Upper lobe of right lung (tissue), 1 donor: Measurements from ENCODE around the gene LHFPL2. TPM values are rescaled to one million over a fixed set of nuclear protein-coding genes. Genes with fewer than 3 reads are reported as not detected.

Source experiments
- ATAC-seq: fragments of 200-7000 bp; cut with Tn5 transposase; one replicate; pipeline ENCODE4 v1.9.1; 2020; ENCODE audit warnings: mild to moderate bottlenecking, moderate library complexity
- DNase-seq: peaks from one replicate; pipeline ENCODE4 v3.0.0-alpha.2; 2020
- H3K27ac ChIP-seq: fragments of 200-600 bp; one replicate; pipeline ENCODE4 v1.8.0; 2022
- H3K27me3 ChIP-seq: fragments of 200-600 bp; one replicate; pipeline ENCODE4 v1.8.0; 2022; ENCODE audit warnings: mild to moderate bottlenecking
- H3K36me3 ChIP-seq: fragments of 200-600 bp; one replicate; pipeline ENCODE4 v1.8.0; 2022
- H3K4me1 ChIP-seq: fragments of 200-600 bp; one replicate; pipeline ENCODE4 v1.8.0; 2022
- H3K4me3 ChIP-seq: fragments of 200-600 bp; one replicate; pipeline ENCODE4 v1.8.0; 2022; ENCODE audit warnings: mild to moderate bottlenecking
- H3K9me3 ChIP-seq: fragments of 200-600 bp; one replicate; pipeline ENCODE4 v1.8.0; 2022
- CTCF ChIP-seq: fragments of 200-600 bp; IDR thresholded peaks from one replicate; pipeline ENCODE4 v1.8.0; 2022; ENCODE audit warnings: antibody characterized with exemption
- intact Hi-C: fragments of 100-400 bp; cut with DNase I; formaldehyde crosslinking; loops from one replicate; pipeline ENCODE4 v1.11.0; 2022
- total RNA-seq: library from RNA; stranded (reverse); fragmentation: NEBNext Ultra II Directional; extraction: Animal tissue kit (Norgen Biotek cat#: 25700); gene quantifications from one replicate; pipeline ENCODE4 v1.2.1, GENCODE V29; 2021
- donor health status: DM: no; HTN: yes; CAD: no; lungs with severe emphysema.

The LHFPL2 gene
- total RNA-seq, 1 donor from 2014 or later, result 41.0 TPM

GRCh38 chr5:78507531-78507930, 141.0 kb downstream of the LHFPL2 start:
- Histone ChIP-seq H3K9me3 (no peaks in the 10 kb centered on the region), H3K4me3 (peak overlapping the region; percentile 56), H3K27ac (no peak overlapping the region), H3K36me3 (no peaks in the 10 kb centered on the region), H3K4me1 (peaks cover 49% of the 10 kb centered on the region), H3K27me3 (no peaks in the 10 kb centered on the region)
- intact Hi-C loops, result no loop called here
- DNase-seq (no peak), ATAC-seq (no peak)
- no peak for TF ChIP-seq CTCF

- no peaks in the 10 kb centered on the region for H3K9me3 ChIP-seq
- intact Hi-C loops, result no loop called here
- H3K27ac ChIP-seq, result no peak overlapping the region
- ATAC-seq (no peak), DNase-seq (no peak)
- H3K4me1 ChIP-seq, result peaks cover 42% of the 10 kb centered on the region
- no peak overlapping the region for H3K4me3 ChIP-seq
- TF ChIP-seq CTCF, result no peak
- no peaks in the 10 kb centered on the region for H3K36me3 ChIP-seq
- H3K27me3 ChIP-seq, result no peaks in the 10 kb centered on the region
Measured at GRCh38 chr5:78506261-78507024, 142.1 kb downstream of the LHFPL2 start.

- no peak overlapping the region for H3K27ac ChIP-seq
- peaks cover 40% of the 10 kb centered on the region for H3K4me1 ChIP-seq
- no peak overlapping the region for H3K4me3 ChIP-seq
- ATAC-seq, result no peak
- no peak for TF ChIP-seq CTCF
- no peaks in the 10 kb centered on the region for H3K36me3 ChIP-seq
- H3K9me3 ChIP-seq, result no peaks in the 10 kb centered on the region
- H3K27me3 ChIP-seq, result no peaks in the 10 kb centered on the region
- no peak for DNase-seq
- intact Hi-C loops, result no loop called here
Measured at GRCh38 chr5:78505860-78506259, 142.7 kb downstream of the LHFPL2 start.

GRCh38 chr5:78504704-78505677, 143.6 kb downstream of the LHFPL2 start:
- peaks cover 33% of the 10 kb centered on the region for H3K4me1 ChIP-seq
- DNase-seq, result no peak
- intact Hi-C loops, result no loop called here
- no peaks in the 10 kb centered on the region for H3K27me3 ChIP-seq
- no peak overlapping the region for H3K4me3 ChIP-seq
- no peak for TF ChIP-seq CTCF
- H3K36me3 ChIP-seq, result no peaks in the 10 kb centered on the region
- ATAC-seq, result peak; percentile 79
- no peaks in the 10 kb centered on the region for H3K9me3 ChIP-seq
- no peak overlapping the region for H3K27ac ChIP-seq

- no peak for TF ChIP-seq CTCF
- H3K36me3 ChIP-seq, result no peaks in the 10 kb centered on the region
- H3K27ac ChIP-seq, result no peak overlapping the region
- DNase-seq, result no peak
- no peaks in the 10 kb centered on the region for H3K27me3 ChIP-seq
- H3K4me3 ChIP-seq, result no peak overlapping the region
- ATAC-seq, result no peak
- H3K9me3 ChIP-seq, result no peaks in the 10 kb centered on the region
- intact Hi-C loops, result no loop called here
- peaks cover 26% of the 10 kb centered on the region for H3K4me1 ChIP-seq
Measured at GRCh38 chr5:78503958-78504653, 144.5 kb downstream of the LHFPL2 start.
